GM13977 (cell line): ENCODE results near the gene BCAS3.
"Not testable (repeated sequence)": the region's sequence is repeated elsewhere in the genome, so short reads cannot be mapped to it uniquely, and the experiment has no call there.

ENCODE experiments used
- DNase-seq: peaks from one replicate; pipeline ENCODE4 v3.0.0; 2012; ENCODE audit warnings: low spot score
- CTCF ChIP-seq: IDR thresholded peaks from 2 replicates; pipeline ENCODE4 v1.5.1; 2012; ENCODE audit warnings: mild to moderate bottlenecking, control low read depth; ENCODE audit not compliant: insufficient read depth; ENCODE audit errors: extremely low read depth, missing control alignments
- in situ Hi-C: fragments of 300-500 bp; cut with MboI; formaldehyde crosslinking; loops from one replicate; pipeline ENCODE4 v1.12.0; 2022; ENCODE audit warnings: low sequenced_read_pairs, low pct_unique_long_range_greater_than_20kb, mixed read lengths, inconsistent platforms; ENCODE audit not compliant: unreplicated experiment

Gene BCAS3

GRCh38 chr17:61144617-61145564 is 467.2 kb downstream of the BCAS3 start:
- no peak for DNase-seq
- in situ Hi-C loops, result no loop called here

GRCh38 chr17:61146833-61147232 is 469.2 kb downstream of the BCAS3 start:
- in situ Hi-C loops, result not testable (repeated sequence)

More at GRCh38 chr17:61144617-61145564, 467.2 kb downstream of the BCAS3 start:
- TF ChIP-seq CTCF, result no peak

GRCh38 chr17:61149106-61149825 is 471.6 kb downstream of the BCAS3 start:
- TF ChIP-seq CTCF, result no peak
- no peak for DNase-seq
- in situ Hi-C loops, result no loop called here

More at GRCh38 chr17:61146833-61147232, 469.2 kb downstream of the BCAS3 start:
- DNase-seq, result not testable (repeated sequence)

- no peak for TF ChIP-seq CTCF
- no peak for DNase-seq
- in situ Hi-C loops, result no loop called here
These were observed 472.3 kb downstream of the BCAS3 start for GRCh38 chr17:61149862-61150362.

- in situ Hi-C loops, result no loop called here
- TF ChIP-seq CTCF, result no peak
- no peak for DNase-seq
These were observed 473.1 kb downstream of the BCAS3 start for GRCh38 chr17:61150686-61151299.

GRCh38 chr17:61152898-61153297 is 475.2 kb downstream of the BCAS3 start:
- in situ Hi-C loops, result no loop called here
- no peak for TF ChIP-seq CTCF
- no peak for DNase-seq
